Testis (tissue), 2 donors: ENCODE results near the gene CC2D1A.

Experiments
- POLR2A ChIP-seq: fragments of 450-650 bp; IDR thresholded peaks from one replicate; pipeline ENCODE4 v1.6.1; 2017; ENCODE audit warnings: antibody characterized with exemption, mild to moderate bottlenecking, moderate library complexity
- TF ChIP-seq, protein P1 (sequence below), 3 experiments: fragments of 450-650 bp in 2 of 3; fragments of 200-600 bp in 1 of 3; sonication (generic) in 1 of 3; IDR thresholded peaks; one replicate each; pipeline ENCODE4 v1.5.1; 2016 to 2019; ENCODE audit warnings: antibody characterized with exemption in 3 of 3, mild to moderate bottlenecking in 2 of 3, moderate library complexity in 1 of 3

DNA sequence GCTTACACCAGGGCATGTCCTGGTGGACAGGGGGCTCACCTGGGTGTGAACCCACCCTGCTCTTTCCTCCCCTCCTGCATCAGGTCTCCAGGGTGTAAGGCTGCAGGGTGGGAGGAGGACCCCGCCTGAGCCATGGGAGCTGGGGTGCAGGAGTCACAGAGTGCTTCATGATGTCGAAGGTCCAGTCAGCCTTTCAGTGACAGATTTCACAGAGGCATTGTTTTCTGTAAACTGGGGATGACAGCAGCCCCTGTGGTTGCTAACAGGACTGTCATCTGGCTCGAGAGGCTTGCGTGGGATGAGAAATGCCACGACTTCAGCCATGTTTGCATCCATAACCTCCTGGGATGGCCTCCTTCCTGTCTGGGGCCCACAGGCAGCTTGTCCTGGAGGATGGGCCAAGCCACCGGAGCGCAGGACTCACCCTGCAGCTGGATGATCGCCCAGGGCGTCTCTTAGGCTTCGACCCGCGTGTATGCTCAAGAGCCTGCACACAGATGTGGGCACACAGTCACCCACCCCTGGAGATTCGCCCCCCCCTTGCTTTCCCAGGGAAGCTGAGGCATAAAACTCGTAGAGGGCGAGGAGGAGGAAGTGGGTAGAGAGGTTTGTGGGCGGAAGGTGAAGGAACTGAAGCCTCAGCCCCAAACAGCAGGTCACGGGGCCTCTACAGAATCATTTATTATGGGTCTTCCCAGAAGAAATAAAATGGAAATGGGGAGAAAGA is 24.1 kb upstream of the CC2D1A start:
- TF ChIP-seq, protein P1, sequence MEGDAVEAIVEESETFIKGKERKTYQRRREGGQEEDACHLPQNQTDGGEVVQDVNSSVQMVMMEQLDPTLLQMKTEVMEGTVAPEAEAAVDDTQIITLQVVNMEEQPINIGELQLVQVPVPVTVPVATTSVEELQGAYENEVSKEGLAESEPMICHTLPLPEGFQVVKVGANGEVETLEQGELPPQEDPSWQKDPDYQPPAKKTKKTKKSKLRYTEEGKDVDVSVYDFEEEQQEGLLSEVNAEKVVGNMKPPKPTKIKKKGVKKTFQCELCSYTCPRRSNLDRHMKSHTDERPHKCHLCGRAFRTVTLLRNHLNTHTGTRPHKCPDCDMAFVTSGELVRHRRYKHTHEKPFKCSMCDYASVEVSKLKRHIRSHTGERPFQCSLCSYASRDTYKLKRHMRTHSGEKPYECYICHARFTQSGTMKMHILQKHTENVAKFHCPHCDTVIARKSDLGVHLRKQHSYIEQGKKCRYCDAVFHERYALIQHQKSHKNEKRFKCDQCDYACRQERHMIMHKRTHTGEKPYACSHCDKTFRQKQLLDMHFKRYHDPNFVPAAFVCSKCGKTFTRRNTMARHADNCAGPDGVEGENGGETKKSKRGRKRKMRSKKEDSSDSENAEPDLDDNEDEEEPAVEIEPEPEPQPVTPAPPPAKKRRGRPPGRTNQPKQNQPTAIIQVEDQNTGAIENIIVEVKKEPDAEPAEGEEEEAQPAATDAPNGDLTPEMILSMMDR (IDR thresholded peaks at IDR 0.05) = no peak
- TF ChIP-seq POLR2A = no peak
